ENCODE measurements around the gene AQP1. TPM values are rescaled to one million over a fixed set of nuclear protein-coding genes. Genes with fewer than 3 reads are reported as not detected.

Gene AQP1
- total and polyA plus RNA-seq, 2 of the 13 experiments (the other 11 are each of a cell fraction or from before 2014, with no cell fraction given): not detected

DNA sequence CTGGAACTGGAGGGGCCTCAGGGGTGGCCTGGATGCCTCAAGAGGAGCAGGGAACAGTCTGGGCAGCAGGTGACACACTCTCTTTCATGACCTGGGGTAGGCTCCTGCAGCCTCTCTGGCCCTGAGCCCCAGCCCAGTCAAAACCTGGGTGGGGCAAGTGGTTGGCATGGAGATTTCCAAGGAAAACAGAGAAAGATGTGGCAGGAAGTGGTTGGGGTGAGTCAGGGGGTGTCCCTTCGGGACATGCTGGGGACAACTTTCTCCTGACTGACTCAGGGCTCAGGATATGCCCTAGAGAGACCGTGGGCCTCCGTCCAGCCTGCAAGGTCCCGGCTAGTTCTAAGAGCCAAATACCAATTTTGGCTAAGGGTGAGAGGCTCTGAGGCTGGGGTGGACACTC lies 2.9 kb downstream of the AQP1 start:
- no peaks in the 10 kb centered on the region for H3K9me3 ChIP-seq (ENCODE audit: low read length)
- peaks cover 6 to 10% of the 10 kb centered on the region in 2 experiments; a peak in 3 of 5 replicates for H3K27me3 ChIP-seq (ENCODE audit: control insufficient read depth in 1 of 2, insufficient read depth in 2 of 2, low read length in 2 of 2)
- TF ChIP-seq, protein P1, sequence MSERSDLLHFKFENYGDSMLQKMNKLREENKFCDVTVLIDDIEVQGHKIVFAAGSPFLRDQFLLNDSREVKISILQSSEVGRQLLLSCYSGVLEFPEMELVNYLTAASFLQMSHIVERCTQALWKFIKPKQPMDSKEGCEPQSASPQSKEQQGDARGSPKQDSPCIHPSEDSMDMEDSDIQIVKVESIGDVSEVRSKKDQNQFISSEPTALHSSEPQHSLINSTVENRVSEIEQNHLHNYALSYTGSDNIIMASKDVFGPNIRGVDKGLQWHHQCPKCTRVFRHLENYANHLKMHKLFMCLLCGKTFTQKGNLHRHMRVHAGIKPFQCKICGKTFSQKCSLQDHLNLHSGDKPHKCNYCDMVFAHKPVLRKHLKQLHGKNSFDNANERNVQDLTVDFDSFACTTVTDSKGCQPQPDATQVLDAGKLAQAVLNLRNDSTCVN (CRISPR knock-in tag; IDR thresholded peaks at IDR 0.05; ENCODE audit: borderline replicate concordance): no peak
- TF ChIP-seq, protein P2, sequence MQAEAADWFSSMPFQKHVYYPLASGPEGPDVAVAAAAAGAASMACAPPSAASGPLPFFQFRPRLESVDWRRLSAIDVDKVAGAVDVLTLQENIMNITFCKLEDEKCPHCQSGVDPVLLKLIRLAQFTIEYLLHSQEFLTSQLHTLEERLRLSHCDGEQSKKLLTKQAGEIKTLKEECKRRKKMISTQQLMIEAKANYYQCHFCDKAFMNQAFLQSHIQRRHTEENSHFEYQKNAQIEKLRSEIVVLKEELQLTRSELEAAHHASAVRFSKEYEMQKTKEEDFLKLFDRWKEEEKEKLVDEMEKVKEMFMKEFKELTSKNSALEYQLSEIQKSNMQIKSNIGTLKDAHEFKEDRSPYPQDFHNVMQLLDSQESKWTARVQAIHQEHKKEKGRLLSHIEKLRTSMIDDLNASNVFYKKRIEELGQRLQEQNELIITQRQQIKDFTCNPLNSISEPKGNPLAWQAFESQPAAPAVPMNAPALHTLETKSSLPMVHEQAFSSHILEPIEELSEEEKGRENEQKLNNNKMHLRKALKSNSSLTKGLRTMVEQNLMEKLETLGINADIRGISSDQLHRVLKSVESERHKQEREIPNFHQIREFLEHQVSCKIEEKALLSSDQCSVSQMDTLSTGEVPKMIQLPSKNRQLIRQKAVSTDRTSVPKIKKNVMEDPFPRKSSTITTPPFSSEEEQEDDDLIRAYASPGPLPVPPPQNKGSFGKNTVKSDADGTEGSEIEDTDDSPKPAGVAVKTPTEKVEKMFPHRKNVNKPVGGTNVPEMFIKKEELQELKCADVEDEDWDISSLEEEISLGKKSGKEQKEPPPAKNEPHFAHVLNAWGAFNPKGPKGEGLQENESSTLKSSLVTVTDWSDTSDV (CRISPR knock-in tag; IDR thresholded peaks at IDR 0.05): no peak
- TF ChIP-seq NPAS2 (CRISPR knock-in tag; IDR thresholded peaks at IDR 0.05; ENCODE audit: borderline replicate concordance) (no peak), ZC3H13 (CRISPR knock-in tag; IDR thresholded peaks at IDR 0.05) (no peak), DPF2 (CRISPR knock-in tag; IDR thresholded peaks at IDR 0.05; ENCODE audit: borderline replicate concordance, low read depth) (no peak), STAG1 (CRISPR knock-in tag; IDR thresholded peaks at IDR 0.05) (no peak), ETV5 (CRISPR knock-in tag; IDR thresholded peaks at IDR 0.05; ENCODE audit: borderline replicate concordance) (no peak), ELF3 (CRISPR knock-in tag; IDR thresholded peaks at IDR 0.05) (no peak), EHMT2 (IDR thresholded peaks at IDR 0.05; ENCODE audit: borderline replicate concordance, low read depth, low read length) (no peak), GABPA (IDR thresholded peaks at IDR 0.05; ENCODE audit: low read depth, low read length) (no peak), GABPA (CRISPR knock-in tag; IDR thresholded peaks at IDR 0.05; ENCODE audit: low read depth) (no peak), FOXJ3 (CRISPR knock-in tag; IDR thresholded peaks at IDR 0.05; ENCODE audit: borderline replicate concordance) (no peak), RARG (CRISPR knock-in tag; IDR thresholded peaks at IDR 0.05; ENCODE audit: low read depth) (no peak)
- no peak overlapping the region for H3K9ac ChIP-seq (ENCODE audit: insufficient read depth, low read depth, low read length)
- H3K4me3 ChIP-seq (replicated peaks in 1 of 3; ENCODE audit: insufficient read depth in 1 of 3, low read depth in 2 of 3, low read length in 3 of 3): no peak overlapping the region
- no peaks in the 10 kb centered on the region for H3K4me1 ChIP-seq (ENCODE audit: insufficient read depth, low read length)
- no TSS peak for BruUV-seq (replicated peaks)
- FAIRE-seq (no peak), ATAC-seq (no peak), DNase-seq (ENCODE audit: low spot score) (no peak)
- no peaks in the 10 kb centered on the region for H3K36me3 ChIP-seq (replicated peaks in 1 of 2; ENCODE audit: control insufficient read depth in 1 of 2, insufficient read depth in 2 of 2, low read length in 2 of 2)
- 13% methylated on average over 3 of the region's 4 CpGs for WGBS (ENCODE audit: low lambda C conversion rate)
- no peak overlapping the region for H3K27ac ChIP-seq (ENCODE audit: extremely low read length, insufficient read depth, low read length)
- no peaks in the 10 kb centered on the region for H4K20me1 ChIP-seq (ENCODE audit: insufficient read depth, low read length)
- H3K4me2 ChIP-seq (ENCODE audit: low read depth, low read length): no peak overlapping the region
- ChIA-PET CTCF (ENCODE audit: low intra/inter-chr PET ratio, low total read pairs) (no interaction called here), POLR2A (no interaction called here)
- intact Hi-C loops (cut with micrococcal nuclease; ENCODE audit: unreplicated experiment) (no loop called here), in situ Hi-C loops (cut with HindIII; ENCODE audit: extremely low pct_ligation_motif_present, low pct_unique_long_range_greater_than_20kb) (no loop called here)
- no peaks in the 10 kb centered on the region for H3K79me2 ChIP-seq (ENCODE audit: insufficient read depth, low read length)
- H2AFZ ChIP-seq (ENCODE audit: low read length): no peak overlapping the region
